B cell (primary cell): ENCODE results near the gene DHX38.

Source experiments
- EZH2 ChIP-seq: IDR thresholded peaks from 2 replicates; pipeline ENCODE4 v1.6.1; 2012; ENCODE audit warnings: borderline replicate concordance, low read depth, mild to moderate bottlenecking, moderate library complexity, low read length; ENCODE audit not compliant: insufficient read depth, poor library complexity, severe bottlenecking
- TF ChIP-seq, protein P1 (sequence below): fragments of 200-600 bp; IDR thresholded peaks from one replicate; pipeline ENCODE4 v1.8.0; 2022; ENCODE audit warnings: antibody characterized with exemption, mild to moderate bottlenecking

DNA sequence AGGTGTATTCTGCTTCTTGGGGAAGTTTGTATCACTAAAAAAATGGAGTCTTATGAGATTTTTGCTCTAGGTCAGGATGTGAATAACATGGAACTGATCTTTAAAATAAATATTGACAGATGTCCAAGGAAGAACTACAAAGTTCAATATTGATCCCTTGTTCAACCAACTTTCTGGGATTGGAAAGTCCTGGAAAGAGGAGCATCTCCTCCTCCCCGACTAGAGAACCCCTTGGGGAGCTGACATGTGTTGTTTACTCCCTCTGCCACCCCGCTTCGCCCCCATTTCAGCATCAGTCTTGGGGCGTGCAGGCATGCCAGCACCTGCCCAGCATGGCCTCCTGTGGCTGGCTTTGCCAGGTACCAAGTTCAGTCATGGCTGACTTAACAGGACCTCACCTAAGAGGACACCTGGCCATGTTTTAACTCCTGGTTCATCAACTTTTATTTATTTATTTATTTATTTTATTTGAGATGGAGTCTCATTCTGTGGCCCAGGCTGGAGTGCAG, 44.5 kb downstream of the DHX38 start:
- TF ChIP-seq, protein P1, sequence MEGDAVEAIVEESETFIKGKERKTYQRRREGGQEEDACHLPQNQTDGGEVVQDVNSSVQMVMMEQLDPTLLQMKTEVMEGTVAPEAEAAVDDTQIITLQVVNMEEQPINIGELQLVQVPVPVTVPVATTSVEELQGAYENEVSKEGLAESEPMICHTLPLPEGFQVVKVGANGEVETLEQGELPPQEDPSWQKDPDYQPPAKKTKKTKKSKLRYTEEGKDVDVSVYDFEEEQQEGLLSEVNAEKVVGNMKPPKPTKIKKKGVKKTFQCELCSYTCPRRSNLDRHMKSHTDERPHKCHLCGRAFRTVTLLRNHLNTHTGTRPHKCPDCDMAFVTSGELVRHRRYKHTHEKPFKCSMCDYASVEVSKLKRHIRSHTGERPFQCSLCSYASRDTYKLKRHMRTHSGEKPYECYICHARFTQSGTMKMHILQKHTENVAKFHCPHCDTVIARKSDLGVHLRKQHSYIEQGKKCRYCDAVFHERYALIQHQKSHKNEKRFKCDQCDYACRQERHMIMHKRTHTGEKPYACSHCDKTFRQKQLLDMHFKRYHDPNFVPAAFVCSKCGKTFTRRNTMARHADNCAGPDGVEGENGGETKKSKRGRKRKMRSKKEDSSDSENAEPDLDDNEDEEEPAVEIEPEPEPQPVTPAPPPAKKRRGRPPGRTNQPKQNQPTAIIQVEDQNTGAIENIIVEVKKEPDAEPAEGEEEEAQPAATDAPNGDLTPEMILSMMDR, result no peak
- no peak for TF ChIP-seq EZH2
